GM12874 (cell line): Measurements from ENCODE around the gene SFT2D3.

ENCODE experiments used
- TF ChIP-seq, protein P1 (sequence below): IDR thresholded peaks from 2 replicates; pipeline ENCODE4 v1.5.1; 2011; ENCODE audit warnings: low read depth, mild to moderate bottlenecking, control low read depth, low read length, moderate library complexity; ENCODE audit not compliant: insufficient read depth

SFT2D3 gene

DNA sequence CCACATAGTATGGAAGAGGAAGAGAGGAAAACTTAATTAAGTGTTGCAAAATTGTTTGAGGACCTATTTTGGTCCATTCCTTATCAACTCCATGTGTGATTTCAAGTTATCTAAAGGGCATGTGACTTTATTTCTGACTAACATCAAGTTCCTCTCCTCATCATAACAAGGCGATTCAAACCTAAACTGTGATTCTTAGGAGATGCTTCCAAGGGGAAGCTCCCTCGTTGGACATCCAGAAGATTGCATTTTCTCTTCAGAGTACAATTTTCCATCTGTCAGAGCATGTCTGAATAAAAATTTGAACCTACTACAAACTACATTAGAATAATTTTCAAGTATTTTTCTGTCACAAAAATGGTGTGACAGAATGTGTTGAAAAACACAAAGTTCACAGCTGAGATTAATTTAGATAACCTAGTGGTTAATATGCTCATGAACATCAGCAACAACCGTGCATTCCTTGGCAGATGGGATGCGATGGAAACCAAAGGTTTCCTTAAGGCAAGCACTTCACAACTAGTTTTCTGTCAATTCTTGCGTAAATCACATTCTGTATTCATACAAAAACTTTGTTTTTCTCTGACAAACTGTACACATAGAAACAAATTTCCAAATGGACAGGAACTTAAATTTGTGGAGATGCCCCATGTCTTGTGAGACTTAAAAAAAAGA is 4.2 kb downstream of the SFT2D3 start:
- TF ChIP-seq, protein P1, sequence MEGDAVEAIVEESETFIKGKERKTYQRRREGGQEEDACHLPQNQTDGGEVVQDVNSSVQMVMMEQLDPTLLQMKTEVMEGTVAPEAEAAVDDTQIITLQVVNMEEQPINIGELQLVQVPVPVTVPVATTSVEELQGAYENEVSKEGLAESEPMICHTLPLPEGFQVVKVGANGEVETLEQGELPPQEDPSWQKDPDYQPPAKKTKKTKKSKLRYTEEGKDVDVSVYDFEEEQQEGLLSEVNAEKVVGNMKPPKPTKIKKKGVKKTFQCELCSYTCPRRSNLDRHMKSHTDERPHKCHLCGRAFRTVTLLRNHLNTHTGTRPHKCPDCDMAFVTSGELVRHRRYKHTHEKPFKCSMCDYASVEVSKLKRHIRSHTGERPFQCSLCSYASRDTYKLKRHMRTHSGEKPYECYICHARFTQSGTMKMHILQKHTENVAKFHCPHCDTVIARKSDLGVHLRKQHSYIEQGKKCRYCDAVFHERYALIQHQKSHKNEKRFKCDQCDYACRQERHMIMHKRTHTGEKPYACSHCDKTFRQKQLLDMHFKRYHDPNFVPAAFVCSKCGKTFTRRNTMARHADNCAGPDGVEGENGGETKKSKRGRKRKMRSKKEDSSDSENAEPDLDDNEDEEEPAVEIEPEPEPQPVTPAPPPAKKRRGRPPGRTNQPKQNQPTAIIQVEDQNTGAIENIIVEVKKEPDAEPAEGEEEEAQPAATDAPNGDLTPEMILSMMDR, result no peak

DNA sequence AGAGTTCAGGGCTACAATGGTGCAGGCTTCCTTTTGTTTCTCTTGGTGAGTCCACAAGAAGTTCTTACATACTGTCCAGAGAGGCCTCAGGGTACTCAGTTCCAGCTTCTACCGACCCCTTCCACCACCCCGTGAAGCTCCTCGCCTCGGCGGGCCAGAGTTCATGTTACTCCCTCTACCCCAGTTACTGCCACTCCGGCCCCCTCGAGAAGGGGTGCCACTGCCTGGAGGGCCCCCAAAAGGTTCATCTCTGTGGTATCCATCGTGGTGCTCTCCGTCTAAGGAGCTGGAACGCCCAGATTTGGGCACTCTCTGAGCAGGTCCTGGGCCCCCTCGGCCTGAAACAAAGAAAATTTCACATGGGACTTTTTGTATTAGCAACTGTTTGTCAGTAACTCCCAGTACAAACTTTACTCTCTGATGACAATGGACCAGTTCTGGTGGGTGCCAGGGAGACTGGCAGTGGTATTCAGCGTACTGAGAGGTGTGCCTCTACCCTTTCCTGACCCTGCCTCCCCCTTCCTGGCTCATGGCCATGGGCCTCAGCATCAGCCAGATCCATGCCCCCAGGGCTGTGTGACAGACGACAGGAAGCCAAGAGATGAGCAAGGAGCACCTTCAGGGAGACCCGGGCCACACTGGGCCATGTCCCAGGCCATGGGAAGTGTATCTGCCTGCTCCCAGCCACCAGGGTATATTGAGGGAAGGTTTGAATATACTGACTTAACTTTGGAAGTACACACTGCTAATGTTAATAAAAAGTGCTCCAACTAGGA is 5.1 kb downstream of the SFT2D3 start:
- TF ChIP-seq, protein P1, result no peak

DNA sequence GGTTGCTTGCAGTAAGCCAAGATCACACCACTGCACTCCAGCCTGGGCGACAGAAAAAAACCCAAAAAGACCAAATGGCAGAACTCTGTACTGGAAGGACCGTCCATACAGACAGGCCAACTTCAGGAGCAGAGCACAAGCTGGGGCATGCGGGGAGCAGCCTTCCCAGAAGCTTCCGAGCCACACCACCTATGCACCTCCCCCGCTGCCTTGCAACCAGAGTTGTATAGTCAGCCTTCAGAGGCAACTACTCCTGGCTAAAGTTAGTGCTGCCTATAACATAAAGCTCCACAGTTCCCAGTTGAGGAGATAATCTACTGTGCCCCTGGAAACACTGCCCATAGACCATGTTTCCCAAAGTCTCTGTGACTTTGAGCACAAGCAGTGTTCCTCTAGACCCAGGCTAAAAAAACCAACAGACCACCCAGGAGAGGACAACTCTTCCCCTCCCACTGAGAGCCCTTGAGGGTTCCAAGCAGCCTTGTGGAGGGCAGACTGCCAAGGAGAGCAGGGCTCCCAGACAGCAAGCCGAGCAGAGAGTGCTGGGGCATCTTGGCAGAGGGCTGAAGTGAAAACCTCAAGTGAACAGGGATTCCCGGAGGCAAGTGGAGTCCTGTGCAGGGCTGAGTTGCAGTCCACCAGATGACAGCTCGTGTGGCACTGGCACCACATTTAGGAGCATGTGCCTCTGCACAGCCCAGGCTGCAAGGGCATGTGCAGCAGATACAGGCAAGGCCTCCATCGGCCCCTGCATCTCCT is 6.8 kb downstream of the SFT2D3 start:
- TF ChIP-seq, protein P1, result no peak

DNA sequence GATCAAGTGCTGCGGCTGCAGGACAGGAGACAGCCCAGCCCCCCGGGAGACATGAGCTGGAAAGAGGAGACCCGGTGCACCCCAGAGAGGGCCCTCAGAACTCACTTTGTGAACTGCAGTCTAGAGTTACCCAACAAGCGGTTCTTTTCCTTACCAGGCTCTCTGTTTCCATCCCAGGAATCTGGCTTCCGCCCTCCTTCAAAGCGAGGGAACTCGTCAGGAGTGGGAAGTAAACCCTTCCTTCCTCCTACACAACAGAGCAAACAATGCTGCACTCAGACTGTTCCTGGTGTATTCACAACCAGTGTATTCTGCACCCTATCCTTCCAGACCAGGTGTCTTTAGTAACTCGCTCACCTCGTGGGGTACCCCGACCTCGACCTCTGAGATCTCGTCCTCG is 8.0 kb downstream of the SFT2D3 start:
- TF ChIP-seq, protein P1, result no peak

DNA sequence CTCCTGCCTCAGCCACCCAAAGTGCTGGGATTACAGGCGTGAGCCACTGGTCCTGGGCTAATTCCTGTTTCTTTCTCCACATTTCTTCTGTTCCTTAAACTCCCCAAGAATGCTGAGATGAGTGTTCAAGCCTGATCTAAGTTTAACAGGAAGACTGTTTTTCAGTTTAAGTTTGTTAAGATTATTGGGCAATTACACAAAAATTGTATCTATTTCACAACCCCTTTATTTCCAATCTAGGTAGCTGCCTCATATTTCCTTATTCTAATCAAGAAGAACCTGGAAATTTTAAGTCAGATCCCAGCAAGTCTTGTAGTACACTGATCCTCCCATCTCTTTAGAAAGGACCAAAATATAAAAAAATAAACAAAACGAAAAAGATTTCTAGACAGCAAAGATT is 11.7 kb downstream of the SFT2D3 start:
- TF ChIP-seq, protein P1, result no peak

DNA sequence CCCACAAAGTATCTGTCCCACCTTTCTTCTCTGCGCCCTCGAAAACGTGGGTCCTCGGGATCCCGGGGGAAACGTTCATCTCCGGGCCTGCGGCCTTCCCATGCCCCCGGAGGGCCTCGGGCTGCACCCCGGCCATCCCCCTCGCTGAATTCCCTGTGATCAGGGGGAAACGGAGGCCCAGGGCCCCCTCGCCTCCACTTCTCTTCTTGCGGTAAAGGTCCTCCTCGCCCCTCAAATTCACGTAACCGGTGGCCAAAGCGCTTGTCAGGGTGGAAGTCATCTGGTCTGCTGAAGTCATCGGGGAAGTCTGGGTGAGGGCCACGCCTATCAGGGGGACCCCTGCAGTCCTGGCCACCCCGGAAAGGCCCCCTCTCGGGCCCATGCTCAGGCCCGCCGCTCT is 12.3 kb downstream of the SFT2D3 start:
- TF ChIP-seq, protein P1, result no peak

DNA sequence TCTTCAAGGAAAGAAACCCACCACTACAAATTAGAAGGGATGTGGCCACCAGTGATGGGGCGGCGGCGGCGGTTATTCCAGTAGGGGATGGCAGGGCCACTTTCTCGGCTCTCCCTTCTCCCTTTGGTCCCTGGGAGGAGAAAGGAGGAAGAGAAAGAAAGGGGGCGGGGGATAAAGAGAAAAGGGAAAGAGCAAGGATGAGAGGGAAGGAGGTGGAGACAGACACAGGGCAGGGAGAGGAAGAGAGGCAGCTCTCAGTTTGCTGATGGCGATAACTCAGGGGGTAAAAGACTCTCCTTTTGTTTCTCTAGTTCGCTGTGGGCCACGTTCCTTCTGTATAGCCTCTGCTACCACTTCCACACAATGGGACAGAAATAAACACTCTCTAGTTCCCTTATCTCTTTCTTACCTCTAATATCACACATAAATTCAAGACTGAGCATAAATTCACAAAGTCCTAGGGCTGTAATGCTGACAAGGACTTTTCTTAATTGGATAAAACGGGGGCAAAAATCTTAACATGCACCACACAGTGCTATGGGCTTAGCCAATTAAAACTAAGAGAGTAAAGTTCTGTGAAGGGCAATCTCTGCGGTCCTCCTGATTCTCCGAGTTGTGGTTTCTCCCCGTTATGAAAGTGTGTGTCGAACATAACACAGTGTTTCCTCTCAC is 14.6 kb downstream of the SFT2D3 start:
- TF ChIP-seq, protein P1, result no peak
